ENCODE measurements around the gene KCNK2.

The KCNK2 gene

DNA sequence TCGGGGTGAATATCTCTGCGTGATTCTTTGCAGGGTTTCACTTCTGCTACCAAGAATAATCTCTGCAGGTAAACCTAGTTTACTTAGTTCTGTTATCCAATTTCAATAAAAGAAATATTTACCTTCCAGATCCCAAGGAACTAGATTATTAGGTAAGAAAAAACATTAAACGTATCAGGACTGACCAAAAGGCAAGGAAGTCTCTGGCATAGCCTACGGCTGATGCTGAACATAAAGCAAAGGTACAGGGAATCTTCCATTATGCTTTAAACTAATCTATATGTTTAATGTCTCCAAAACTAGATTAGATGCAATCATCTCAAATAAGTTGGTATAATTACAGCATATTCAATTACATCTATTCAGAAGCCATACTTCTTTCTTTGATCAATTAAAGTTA, 168.9 kb downstream of the KCNK2 start:
- DNase-seq (ENCODE audit: low read depth in 2 of 3, low spot score in 2 of 3): no peak

- DNase-seq (ENCODE audit: low read depth in 2 of 3, low spot score in 2 of 3): no peak
Observed at GRCh38 chr1:215252164-215252563, 169.6 kb downstream of the KCNK2 start.

GRCh38 chr1:215256936-215257679, 174.6 kb downstream of the KCNK2 start:
- DNase-seq (ENCODE audit: low read depth in 2 of 3, low spot score in 2 of 3): no peak

DNA sequence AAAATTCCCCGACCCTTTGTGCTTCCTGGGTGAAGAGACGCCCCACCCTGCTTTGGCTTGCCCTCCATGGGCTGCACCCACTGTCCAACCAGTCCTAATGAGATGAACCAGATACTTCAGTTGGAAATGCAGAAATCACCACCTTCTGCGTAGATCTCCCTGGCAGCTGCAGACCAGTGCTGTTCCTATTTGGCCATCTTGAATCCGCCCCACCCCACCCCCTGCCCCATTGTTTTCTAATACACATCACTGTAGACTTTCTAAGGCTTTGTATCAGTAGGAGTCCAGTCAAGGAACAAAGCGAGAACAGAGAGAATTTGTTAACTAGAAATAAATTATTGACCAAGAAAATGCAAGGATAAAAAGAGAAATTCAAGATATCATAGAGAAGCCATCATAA, 178.2 kb downstream of the KCNK2 start:
- no peak for DNase-seq (ENCODE audit: low read depth in 2 of 3, low spot score in 2 of 3)

DNA sequence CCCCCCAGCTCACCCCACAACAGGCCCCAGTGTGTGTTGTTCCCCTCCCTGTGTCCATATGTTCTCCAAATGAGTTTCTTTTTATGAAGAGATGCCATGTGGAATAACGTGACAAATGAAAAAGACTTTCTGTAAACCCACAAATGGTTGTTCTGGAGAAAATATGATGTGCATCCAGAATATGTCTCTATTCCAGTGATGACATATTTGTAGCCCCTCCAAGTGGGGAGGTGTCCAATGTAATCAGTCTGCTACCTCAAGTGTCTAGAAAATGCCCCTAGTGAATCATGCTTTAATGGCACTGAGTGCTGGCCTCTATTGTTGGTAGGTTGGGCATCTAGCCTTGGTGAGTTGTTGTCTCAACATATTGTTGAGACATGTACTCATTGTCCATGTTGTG, 179.6 kb downstream of the KCNK2 start:
- no peak for DNase-seq (ENCODE audit: low read depth in 2 of 3, low spot score in 2 of 3)

DNA sequence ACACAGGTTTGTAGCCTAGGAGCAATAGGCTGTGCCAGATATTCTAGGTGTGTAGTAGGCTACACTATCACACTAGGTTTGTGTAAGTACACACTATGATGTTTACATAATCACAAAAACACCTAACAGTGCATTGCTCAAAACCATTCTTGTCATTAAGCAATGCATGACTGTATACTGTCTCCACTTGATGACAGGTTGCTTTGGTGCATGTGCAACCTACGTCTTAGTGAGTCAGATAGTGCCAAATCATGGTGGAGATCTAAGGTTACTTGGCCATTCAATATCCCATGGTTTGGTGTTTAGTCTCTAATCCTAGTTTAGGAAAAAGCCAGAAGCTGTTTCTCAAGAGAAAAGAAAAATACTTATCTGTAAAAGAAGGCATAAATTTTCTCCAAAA, 181.1 kb downstream of the KCNK2 start:
- DNase-seq (ENCODE audit: low read depth in 2 of 3, low spot score in 2 of 3): no peak

DNA sequence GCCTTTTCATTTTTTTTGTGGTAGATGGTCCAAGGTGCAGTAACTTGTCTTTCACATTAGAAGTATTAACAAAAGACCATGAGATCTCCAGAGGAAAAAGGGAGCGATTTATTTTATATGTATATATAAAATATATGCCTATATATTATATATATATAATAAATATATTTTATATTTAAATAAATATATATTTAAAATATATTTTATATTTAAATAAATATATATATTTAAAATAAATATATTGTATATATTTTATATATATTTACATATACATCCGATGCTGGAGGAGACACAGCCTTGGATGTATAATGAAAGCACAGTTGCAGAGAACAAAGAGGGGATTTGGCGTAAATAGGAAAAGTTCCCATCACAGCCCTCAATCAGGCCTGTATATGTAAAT, 182.1 kb downstream of the KCNK2 start:
- DNase-seq (ENCODE audit: low read depth in 2 of 3, low spot score in 2 of 3): no peak

DNA sequence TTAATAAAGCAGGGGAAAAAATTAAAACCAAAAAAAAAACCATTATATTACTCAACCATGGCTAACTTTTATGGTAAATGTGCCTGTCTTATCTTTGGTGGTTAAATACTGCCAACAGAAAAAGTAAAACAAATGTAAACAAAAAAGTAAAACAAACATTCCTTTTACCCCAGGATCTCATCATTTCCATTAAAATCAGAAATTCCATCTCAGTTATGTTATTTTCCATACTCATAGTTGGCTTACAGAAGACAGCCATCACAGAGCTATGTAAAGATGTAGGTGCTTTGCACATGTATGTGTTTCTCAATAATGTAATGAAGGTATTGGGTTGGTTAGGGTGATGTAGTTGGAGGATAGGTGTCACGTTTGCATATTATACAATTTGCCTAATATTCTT, 185.0 kb downstream of the KCNK2 start:
- DNase-seq (ENCODE audit: low read depth in 2 of 3, low spot score in 2 of 3): no peak

GRCh38 chr1:215269955-215270354, 187.4 kb downstream of the KCNK2 start:
- DNase-seq (ENCODE audit: low read depth in 2 of 3, low spot score in 2 of 3): no peak

DNA sequence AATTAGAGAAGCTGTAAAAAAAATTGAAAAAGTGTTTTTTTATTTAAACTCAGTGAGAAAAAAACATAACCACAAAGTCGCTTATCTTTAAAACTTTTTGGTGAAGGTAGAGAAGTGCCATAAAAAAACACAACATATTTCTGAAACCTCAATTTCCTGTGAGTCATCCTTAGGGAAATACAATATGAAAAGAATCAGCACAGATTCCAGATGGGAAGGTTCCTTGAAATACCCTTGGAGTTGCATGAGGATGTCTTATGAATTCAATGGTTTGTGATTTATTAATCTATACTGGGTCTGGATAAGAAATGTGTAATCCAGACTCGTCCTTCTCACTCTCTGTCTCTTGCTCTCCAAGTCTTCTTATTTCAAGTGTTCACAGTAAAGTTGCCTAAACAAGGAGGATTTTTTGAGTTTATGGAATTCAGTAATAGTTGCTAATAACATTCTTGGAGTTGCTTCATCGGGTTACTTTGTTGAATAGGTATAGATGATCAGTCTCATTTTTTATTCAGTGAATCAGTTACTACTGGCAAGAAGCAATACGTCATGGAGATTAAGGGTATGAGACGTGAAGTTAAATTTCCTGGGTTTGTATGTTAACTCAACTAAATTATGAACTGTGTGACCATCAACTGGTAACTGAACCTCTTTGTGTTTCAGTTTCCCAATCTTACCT, 191.4 kb downstream of the KCNK2 start:
- DNase-seq (ENCODE audit: low read depth in 2 of 3, low spot score in 2 of 3): no peak

DNA sequence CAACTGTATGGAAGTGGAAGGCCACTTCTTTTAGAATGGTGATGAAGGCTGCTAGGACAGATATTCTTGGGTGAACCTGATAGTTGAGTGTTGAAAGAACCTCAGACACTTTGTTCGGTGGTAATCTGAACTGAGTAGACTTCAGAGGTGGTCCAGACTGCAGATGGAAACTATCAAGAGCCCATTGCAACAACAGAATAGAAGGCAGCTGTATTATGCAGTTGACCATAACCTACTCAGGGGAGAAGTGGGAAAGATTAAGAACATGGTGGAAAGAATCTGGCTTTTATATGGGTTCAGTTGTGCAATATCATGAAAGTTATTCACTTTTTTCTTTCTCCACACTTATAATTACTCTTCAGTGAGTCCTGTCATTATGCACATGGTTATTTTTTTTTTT, 194.0 kb downstream of the KCNK2 start:
- DNase-seq (ENCODE audit: low read depth in 2 of 3, low spot score in 2 of 3): no peak

- no peak for DNase-seq (ENCODE audit: low read depth in 2 of 3, low spot score in 2 of 3)
Observed at GRCh38 chr1:215277532-215277931, 195.0 kb downstream of the KCNK2 start.

- DNase-seq (ENCODE audit: low read depth in 2 of 3, low spot score in 2 of 3): no peak
Observed at GRCh38 chr1:215279682-215280081, 197.1 kb downstream of the KCNK2 start.

- DNase-seq (ENCODE audit: low read depth in 2 of 3, low spot score in 2 of 3): no peak
Observed at GRCh38 chr1:215282557-215282956, 200.0 kb downstream of the KCNK2 start.

- DNase-seq (ENCODE audit: low read depth in 2 of 3, low spot score in 2 of 3): no peak
Observed at GRCh38 chr1:215285013-215285800, 202.7 kb downstream of the KCNK2 start.

Measured in activated CD8-positive, alpha-beta memory T cell treated with anti-CD3 and anti-CD28 coated beads for 48 hours (primary cell).